GM06990 (cell line): Measurements from ENCODE around the gene TGFBR3.

ENCODE experiments used
- DNase-seq: peaks from one replicate; pipeline ENCODE4 v3.0.0-alpha.2; 2011; ENCODE audit not compliant: insufficient read length; ENCODE audit errors: extremely low read depth
- H3K27me3 ChIP-seq: replicated peaks from 2 replicates; pipeline ENCODE4 v1.6.0; 2011; ENCODE audit warnings: low read length; ENCODE audit not compliant: control insufficient read depth, insufficient read depth
- H3K36me3 ChIP-seq: 2 replicates; pipeline ENCODE4 v1.5.1; 2011; ENCODE audit warnings: low read length; ENCODE audit not compliant: control insufficient read depth, insufficient read depth
- H3K4me3 ChIP-seq: replicated peaks from 2 replicates; pipeline ENCODE4 v1.5.1; 2011; ENCODE audit warnings: low read depth, mild to moderate bottlenecking, control low read depth, low read length
- CTCF ChIP-seq: IDR thresholded peaks from 2 replicates; pipeline ENCODE4 v1.5.1; 2011; ENCODE audit warnings: low read length, control low read depth, mild to moderate bottlenecking, inconsistent platforms; ENCODE audit not compliant: insufficient read depth, poor library complexity, severe bottlenecking

The TGFBR3 gene

GRCh38 chr1:91879733-91880132, 6.2 kb downstream of the TGFBR3 start:
- DNase-seq, result no peak
- Histone ChIP-seq H3K36me3 (no peaks in the 10 kb centered on the region), H3K27me3 (no peaks in the 10 kb centered on the region), H3K4me3 (no peak overlapping the region)
- no peak for TF ChIP-seq CTCF

- Histone ChIP-seq H3K27me3 (no peaks in the 10 kb centered on the region), H3K4me3 (peak overlapping the region; percentile 22; the same call in 1 of the 2 replicates), H3K36me3 (no peaks in the 10 kb centered on the region)
- no peak for DNase-seq
- no peak for TF ChIP-seq CTCF
Observed at GRCh38 chr1:91877574-91878208, 8.3 kb downstream of the TGFBR3 start.

GRCh38 chr1:91876781-91877573, 9.0 kb downstream of the TGFBR3 start:
- Histone ChIP-seq H3K4me3 (no peak overlapping the region), H3K27me3 (no peaks in the 10 kb centered on the region), H3K36me3 (no peaks in the 10 kb centered on the region)
- no peak for DNase-seq
- no peak for TF ChIP-seq CTCF

- Histone ChIP-seq H3K4me3 (no peak overlapping the region), H3K36me3 (no peaks in the 10 kb centered on the region), H3K27me3 (no peaks in the 10 kb centered on the region)
- TF ChIP-seq CTCF, result no peak
- DNase-seq, result peak; percentile 73
Observed at GRCh38 chr1:91876040-91876470, 9.9 kb downstream of the TGFBR3 start.

- no peaks in the 10 kb centered on the region for H3K27me3 ChIP-seq
- H3K36me3 ChIP-seq, result no peaks in the 10 kb centered on the region
- TF ChIP-seq CTCF, result no peak
- DNase-seq, result no peak
- no peak overlapping the region for H3K4me3 ChIP-seq
Observed at GRCh38 chr1:91874167-91874566, 11.8 kb downstream of the TGFBR3 start.
